Motor neuron (in vitro differentiated cells): ENCODE results near the gene NHS. TPM values are rescaled to one million over a fixed set of nuclear protein-coding genes. Genes with fewer than 3 reads are reported as not detected.
"Not testable (repeated sequence)": the region's sequence is repeated elsewhere in the genome, so short reads cannot be mapped to it uniquely, and the experiment has no call there.

Experiments
- ATAC-seq, 8 experiments: fragments of 200-7000 bp; cut with Tn5 transposase; replicated peaks in 6 of 8; 2 replicates each; pipeline ENCODE4 v1.8.0; 2021; ENCODE audit warnings: mild to moderate bottlenecking in 8 of 8, moderate library complexity in 8 of 8
- H3K27ac ChIP-seq, 2 donors: fragments of 250-450 bp; sonication (Bioruptor Pico); 2 replicates each; pipeline ENCODE4 v1.9.0; 2021; ENCODE audit warnings: antibody characterized with exemption in 2 of 2, mild to moderate bottlenecking in 2 of 2, moderate library complexity in 1 of 2
- H3K4me1 ChIP-seq, 2 donors: fragments of 250-450 bp; sonication (Bioruptor Pico); replicated peaks in 1 of 2; 2 replicates each; pipeline ENCODE4 v1.6.1; 2021; ENCODE audit warnings: antibody characterized with exemption in 2 of 2, mild to moderate bottlenecking in 2 of 2, moderate library complexity in 1 of 2
- H3K4me3 ChIP-seq, 5 donors: fragments of 250-450 bp; sonication (Bioruptor Pico); 2 replicates each; pipeline ENCODE4 v1.9.0; 2021; ENCODE audit warnings: antibody characterized with exemption in 5 of 5, mild to moderate bottlenecking in 5 of 5, moderate library complexity in 4 of 5
- whole genome bisulfite sequencing, 10 experiments: fragments of 450-650 bp; shearing (Covaris generic); methylation state at CpG; one replicate each; pipeline ENCODE4 v1.0.0; 2022; 5-methylcytosine and 5-hydroxymethylcytosine counted together
- in situ Hi-C, 9 experiments: fragments of 400-800 bp; cut with MboI; loops; one replicate each; pipeline ENCODE4 v1.15.0; 2021; ENCODE audit warnings: low sequenced_read_pairs in 9 of 9, low pct_unique_long_range_greater_than_20kb in 2 of 9; ENCODE audit not compliant: unreplicated experiment in 9 of 9
- total RNA-seq, 8 experiments: library from RNA; unstranded; fragments of 300-600 nt; gene quantifications; 2 replicates each; pipeline versions ENCODE4 v1.2.3 to v1.2.4, GENCODE V29; 2022

The NHS gene
- total RNA-seq, 8 experiments from 2014 or later, result 0.21 to 19.5 (median 7.0) TPM

DNA sequence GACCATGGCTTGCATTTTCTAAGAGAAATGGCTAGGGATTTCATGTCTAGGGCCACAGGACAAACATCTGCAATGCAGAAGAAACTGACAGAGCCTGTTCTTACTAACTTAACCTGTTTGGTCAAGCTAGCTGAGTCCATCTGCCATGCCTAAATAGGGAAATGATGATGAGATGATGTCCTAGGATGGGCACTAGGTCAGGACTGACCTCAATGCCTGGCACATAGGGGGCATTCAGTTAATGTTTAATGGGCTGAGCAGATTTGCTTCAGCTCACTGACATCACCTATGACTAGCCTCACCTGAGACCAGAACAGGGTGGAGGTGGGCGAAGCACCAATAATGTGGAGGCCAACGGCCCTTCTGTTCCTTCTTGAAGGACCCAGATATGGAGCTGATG, 188.1 kb downstream of the NHS start:
- Histone ChIP-seq H3K4me1 (peaks cover 10 to 15% of the 10 kb centered on the region in 2 donors), H3K27ac (no peak overlapping the region), H3K4me3 (no peak overlapping the region)
- 40 to 67% methylated on average over 1 of the region's 2 CpGs; no CpG with 5 or more reads in 8 of the 10 experiments for WGBS, 10 experiments
- no peak for ATAC-seq
- in situ Hi-C loops, result no loop called here

- Histone ChIP-seq H3K4me1 (peaks cover 10 to 15% of the 10 kb centered on the region in 2 donors), H3K27ac (no peak overlapping the region), H3K4me3 (no peak overlapping the region)
- in situ Hi-C loops, result no loop called here
- no peak for ATAC-seq
- 0% methylated on average over 1 of the region's 4 CpGs; no CpG with 5 or more reads in 9 of the 10 experiments for WGBS, 10 experiments
Observed at GRCh38 chrX:17563515-17563914, 188.5 kb downstream of the NHS start.

- H3K27ac ChIP-seq, result no peak overlapping the region
- H3K4me3 ChIP-seq, result no peak overlapping the region
- in situ Hi-C loops, result no loop called here
- 8 to 86% (median 67%) methylated on average over 1 to 7 of the region's 7 CpGs; no CpG with 5 or more reads in 5 of the 10 experiments for WGBS, 10 experiments
- no peak for ATAC-seq
- H3K4me1 ChIP-seq, result peaks cover 10 to 15% of the 10 kb centered on the region in 2 donors
Observed at GRCh38 chrX:17564689-17565409, 189.8 kb downstream of the NHS start.

- 0 to 100% (median 52%) methylated on average over 1 to 4 of the region's 4 CpGs; no CpG with 5 or more reads in 4 of the 10 experiments for whole genome bisulfite sequencing, 10 experiments
- in situ Hi-C loops, result no loop called here
Observed at GRCh38 chrX:17566740-17567139, 191.7 kb downstream of the NHS start.

GRCh38 chrX:17567187-17567586, 192.2 kb downstream of the NHS start:
- no peak overlapping the region for H3K4me3 ChIP-seq
- peaks cover 10 to 15% of the 10 kb centered on the region in 2 donors for H3K4me1 ChIP-seq
- ATAC-seq, result peak in 5 of 8 experiments; percentile 68 to 82 (median 75)
- peak overlapping the region in 1 of 2 donors; percentile 17 for H3K27ac ChIP-seq
- WGBS, 10 experiments, result 0 to 40% (median 2%) methylated on average over 1 to 7 of the region's 8 CpGs; no CpG with 5 or more reads in 2 of the 10 experiments
- in situ Hi-C loops, result no loop called here

More at GRCh38 chrX:17566740-17567139, 191.7 kb downstream of the NHS start:
- peak in 5 of 8 experiments; percentile 9 to 52 (median 45) for ATAC-seq
- H3K27ac ChIP-seq, result no peak overlapping the region
- H3K4me1 ChIP-seq, result peaks cover 10 to 15% of the 10 kb centered on the region in 2 donors
- no peak overlapping the region for H3K4me3 ChIP-seq

- 0 to 60% (median 33%) methylated on average over 1 to 2 of the region's 2 CpGs; no CpG with 5 or more reads in 5 of the 10 experiments for WGBS, 10 experiments
- Histone ChIP-seq H3K4me1 (peaks cover 10 to 15% of the 10 kb centered on the region in 2 donors), H3K27ac (no peak overlapping the region), H3K4me3 (no peak overlapping the region)
- in situ Hi-C loops, result no loop called here
- no peak for ATAC-seq
Observed at GRCh38 chrX:17567821-17568220, 192.8 kb downstream of the NHS start.

GRCh38 chrX:17568804-17569203, 193.8 kb downstream of the NHS start:
- in situ Hi-C loops, ATAC-seq, H3K4me3 ChIP-seq, H3K27ac ChIP-seq: not testable (repeated sequence)
- peaks cover 10 to 15% of the 10 kb centered on the region in 2 donors for H3K4me1 ChIP-seq
- WGBS, 10 experiments, result no CpG with 5 or more reads among the region's 3 CpGs

DNA sequence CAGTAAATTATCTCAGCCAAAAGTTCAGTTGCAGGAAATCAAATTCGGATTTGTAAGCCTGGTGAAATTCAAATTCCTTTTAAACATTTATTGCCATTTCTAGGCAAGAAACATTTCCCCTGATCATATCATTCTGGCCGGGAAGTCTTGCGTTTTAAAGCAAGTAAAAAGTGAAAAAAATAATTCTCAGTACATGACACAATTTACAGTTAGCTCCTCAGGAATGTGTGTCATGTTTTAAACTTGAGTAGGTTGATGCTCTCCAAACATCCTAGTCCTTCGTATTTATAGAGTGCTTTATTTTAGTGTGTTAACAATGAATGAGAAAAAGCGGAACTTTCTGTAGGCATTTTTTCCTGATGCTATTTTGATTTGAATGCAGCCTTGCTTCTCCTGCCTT, 204.0 kb downstream of the NHS start:
- Histone ChIP-seq H3K27ac (no peak overlapping the region), H3K4me3 (no peak overlapping the region), H3K4me1 (peaks cover 11 to 18% of the 10 kb centered on the region in 2 donors)
- 5 to 100% (median 48%) methylated on average over 1 to 4 of the region's 5 CpGs; no CpG with 5 or more reads in 5 of the 10 experiments for WGBS, 10 experiments
- ATAC-seq, result no peak
- in situ Hi-C loops, result loop anchor here in 1 of 9 experiments (25.0 kb wide), 1 partner anchor 342 kb away; no protein-coding TSS in a partner anchor

- 0 to 75% (median 20%) methylated on average over 1 to 3 of the region's 6 CpGs; no CpG with 5 or more reads in 4 of the 10 experiments for WGBS, 10 experiments
- in situ Hi-C loops, result loop anchor here in 1 of 9 experiments (25.0 kb wide), 1 partner anchor 343 kb away; no protein-coding TSS in a partner anchor
- Histone ChIP-seq H3K27ac (no peak overlapping the region), H3K4me1 (peaks cover 11 to 21% of the 10 kb centered on the region in 2 donors), H3K4me3 (no peak overlapping the region)
- ATAC-seq, result peak in 7 of 8 experiments; percentile 58 to 90 (median 76)
Observed at GRCh38 chrX:17580539-17581152, 205.6 kb downstream of the NHS start.

DNA sequence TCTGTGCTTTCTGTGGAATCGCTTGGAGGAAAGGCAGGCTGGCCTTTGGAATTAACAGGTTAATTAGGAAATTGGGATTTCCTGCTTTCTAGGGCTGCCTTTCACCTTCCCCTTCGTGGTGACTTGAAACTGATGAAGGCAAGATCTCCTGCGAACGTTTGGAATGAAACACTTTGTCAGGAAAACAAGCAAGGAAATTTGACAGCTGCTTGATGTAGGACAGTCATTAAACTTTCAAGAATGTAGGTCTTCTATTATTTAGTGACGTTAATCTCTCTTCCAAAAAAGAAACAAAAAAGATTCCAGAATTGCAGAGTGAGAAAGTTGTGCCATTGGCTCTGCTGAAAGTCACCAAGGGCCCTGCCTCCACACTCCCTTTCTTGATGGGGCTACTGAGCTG, 206.6 kb downstream of the NHS start:
- Histone ChIP-seq H3K4me3 (no peak overlapping the region), H3K4me1 (peaks cover 11 to 21% of the 10 kb centered on the region in 2 donors), H3K27ac (no peak overlapping the region)
- 14 to 55% (median 30%) methylated on average over 1 to 5 of the region's 5 CpGs; no CpG with 5 or more reads in 5 of the 10 experiments for WGBS, 10 experiments
- in situ Hi-C loops, result loop anchor here in 1 of 9 experiments (25.0 kb wide), 1 partner anchor 344 kb away; no protein-coding TSS in a partner anchor
- ATAC-seq, result no peak

DNA sequence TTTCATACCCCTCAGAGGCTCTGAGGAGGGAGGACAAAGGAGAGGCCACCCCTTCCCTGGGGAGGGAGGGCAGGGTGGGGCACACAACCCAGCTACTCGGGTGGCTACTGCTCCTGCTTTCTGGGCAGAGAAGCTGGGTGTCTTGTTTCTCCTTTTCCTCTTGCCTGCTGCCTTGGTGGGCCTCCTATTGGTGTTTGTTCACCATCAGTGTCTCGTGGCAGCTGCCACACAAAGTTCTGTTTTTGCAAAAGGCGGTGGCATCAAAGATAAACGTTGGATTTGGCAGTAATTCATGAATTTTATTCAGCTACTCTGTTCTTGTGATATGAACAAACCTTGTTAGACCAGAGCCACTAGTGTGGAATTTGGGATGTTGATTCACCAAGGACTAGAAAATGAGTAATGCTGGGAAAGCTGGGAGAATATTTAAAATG, 209.3 kb downstream of the NHS start:
- in situ Hi-C loops, result loop anchor here in 1 of 9 experiments (25.0 kb wide), 1 partner anchor 347 kb away; no protein-coding TSS in a partner anchor
- ATAC-seq, result peak in 1 of 8 experiments; percentile 55
- Histone ChIP-seq H3K27ac (no peak overlapping the region), H3K4me3 (no peak overlapping the region), H3K4me1 (peaks cover 11 to 24% of the 10 kb centered on the region in 2 donors)
- WGBS, 10 experiments, result 4 to 27% methylated on average over 3 of the region's 4 CpGs; no CpG with 5 or more reads in 8 of the 10 experiments

DNA sequence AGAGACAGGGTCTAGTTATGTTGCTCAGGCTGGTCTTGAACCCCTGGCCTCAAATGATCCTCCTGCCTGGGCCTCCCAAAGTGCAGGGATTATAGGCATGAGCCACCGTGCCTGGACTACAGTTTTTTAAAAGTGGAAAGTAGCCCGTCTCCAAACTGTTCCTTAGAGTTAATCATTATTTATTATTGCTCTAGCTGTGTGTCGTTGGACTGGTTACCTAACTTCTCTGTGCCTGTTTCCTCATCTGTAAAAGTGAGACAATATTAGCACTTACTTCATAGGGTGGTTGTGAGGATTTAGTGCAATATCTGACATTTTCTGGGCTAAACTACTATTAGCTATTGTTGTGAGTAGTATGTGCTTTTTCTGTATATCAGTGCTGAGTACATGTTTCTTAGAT, 210.0 kb downstream of the NHS start:
- no peak overlapping the region for H3K4me3 ChIP-seq
- no peak overlapping the region for H3K27ac ChIP-seq
- peaks cover 11 to 24% of the 10 kb centered on the region in 2 donors for H3K4me1 ChIP-seq
- in situ Hi-C loops, result loop anchor here in 1 of 9 experiments (25.0 kb wide), 1 partner anchor 348 kb away; no protein-coding TSS in a partner anchor
- no peak for ATAC-seq
- WGBS, 10 experiments, result 60 to 100% (median 80%) methylated on average over 1 to 2 of the region's 3 CpGs; no CpG with 5 or more reads in 6 of the 10 experiments

- in situ Hi-C loops, result loop anchor here in 1 of 9 experiments (25.0 kb wide), 1 partner anchor 350 kb away; no protein-coding TSS in a partner anchor
- no peak overlapping the region for H3K27ac ChIP-seq
- H3K4me3 ChIP-seq, result no peak overlapping the region
- ATAC-seq, result no peak
- peaks cover 17 to 24% of the 10 kb centered on the region in 2 donors for H3K4me1 ChIP-seq
- 45 to 93% (median 69%) methylated on average over 2 to 6 of the region's 6 CpGs; no CpG with 5 or more reads in 6 of the 10 experiments for WGBS, 10 experiments
Observed at GRCh38 chrX:17587366-17587765, 212.4 kb downstream of the NHS start.
